ENCODE results near the gene PIK3C2G.

PIK3C2G gene

DNA sequence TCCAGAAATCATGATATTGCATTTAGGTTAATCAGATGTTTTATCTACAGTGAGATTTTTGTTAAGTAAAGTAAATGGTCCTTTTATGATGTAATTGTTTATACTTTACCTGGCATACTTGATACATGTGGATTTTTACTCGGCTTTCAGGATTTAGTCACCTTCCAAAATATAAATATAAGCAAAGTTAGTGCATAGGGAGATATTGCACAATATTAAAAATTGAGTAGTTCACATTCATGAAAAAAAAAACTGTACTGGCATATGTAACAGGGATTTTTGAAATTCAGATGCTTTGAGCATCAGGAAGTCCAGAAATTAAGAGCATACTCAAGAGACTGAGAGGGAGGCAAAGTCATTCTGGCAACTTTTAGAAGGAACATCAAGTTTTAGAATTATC lies 303.0 kb downstream of the PIK3C2G start:
- DNase-seq (ENCODE audit: low spot score) = no peak

DNA sequence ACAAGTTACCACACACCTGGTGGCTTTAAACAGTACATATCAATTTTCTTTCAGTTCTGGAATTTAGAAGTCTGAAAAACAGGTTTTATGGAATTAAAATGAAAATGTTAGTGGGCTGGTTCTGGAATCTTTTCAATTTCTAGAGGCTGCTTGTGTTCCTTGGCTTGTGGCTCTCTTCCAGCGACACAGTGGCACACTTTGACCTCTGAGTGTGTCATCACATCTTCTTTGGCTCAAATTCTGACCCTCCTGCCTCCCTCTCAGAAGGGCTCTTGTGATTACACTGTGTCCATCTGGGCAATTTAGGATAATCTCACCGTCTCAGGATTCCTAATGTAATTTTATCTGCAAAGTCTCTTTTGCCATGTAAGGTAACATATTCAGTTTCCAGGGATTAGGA lies 306.5 kb downstream of the PIK3C2G start:
- DNase-seq (ENCODE audit: low spot score) = no peak

DNA sequence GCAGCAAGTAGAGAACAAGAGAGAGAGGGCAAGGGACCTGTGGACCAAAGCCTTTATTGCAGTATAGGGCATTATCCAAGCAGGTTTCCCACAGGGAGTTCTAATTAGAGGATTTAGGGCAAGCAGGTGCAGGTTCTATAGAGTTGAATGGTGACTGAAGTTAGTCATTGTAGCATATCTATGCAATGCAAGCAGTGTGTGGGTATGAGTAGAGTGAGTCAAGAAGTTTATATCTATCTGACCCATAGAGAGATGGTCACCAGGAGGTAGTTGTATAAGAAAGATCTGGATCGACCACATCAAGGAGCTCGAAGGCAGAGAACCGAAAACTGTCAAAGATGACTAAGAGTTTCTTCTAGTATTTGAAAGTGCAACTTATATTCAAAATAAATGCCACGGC lies 309.2 kb downstream of the PIK3C2G start:
- no peak for DNase-seq (ENCODE audit: low spot score)

DNA sequence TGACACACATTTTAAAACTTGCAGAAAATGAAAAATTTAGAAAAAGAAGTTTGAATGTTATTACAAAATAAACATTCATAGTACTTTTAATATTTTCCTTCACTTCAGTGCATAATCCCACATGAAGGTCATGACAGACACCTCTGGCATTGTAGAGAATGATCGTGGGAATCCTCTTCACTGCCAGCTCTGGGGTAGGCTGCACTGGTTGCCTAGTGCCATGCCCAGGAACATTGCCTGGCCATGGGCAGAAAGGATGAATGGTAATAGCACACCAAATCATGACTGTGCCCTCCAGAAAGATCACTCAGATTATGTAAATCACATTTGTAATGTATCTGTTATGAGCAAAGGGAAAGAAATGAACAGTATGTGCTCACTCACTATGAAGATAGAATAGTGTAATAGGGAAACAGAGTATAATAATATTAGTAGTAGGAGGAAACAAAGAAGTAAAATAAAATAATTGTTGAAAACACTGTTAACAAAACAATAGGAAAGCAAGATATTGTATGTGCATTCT lies 314.8 kb downstream of the PIK3C2G start:
- no peak for DNase-seq (ENCODE audit: low spot score)

DNA sequence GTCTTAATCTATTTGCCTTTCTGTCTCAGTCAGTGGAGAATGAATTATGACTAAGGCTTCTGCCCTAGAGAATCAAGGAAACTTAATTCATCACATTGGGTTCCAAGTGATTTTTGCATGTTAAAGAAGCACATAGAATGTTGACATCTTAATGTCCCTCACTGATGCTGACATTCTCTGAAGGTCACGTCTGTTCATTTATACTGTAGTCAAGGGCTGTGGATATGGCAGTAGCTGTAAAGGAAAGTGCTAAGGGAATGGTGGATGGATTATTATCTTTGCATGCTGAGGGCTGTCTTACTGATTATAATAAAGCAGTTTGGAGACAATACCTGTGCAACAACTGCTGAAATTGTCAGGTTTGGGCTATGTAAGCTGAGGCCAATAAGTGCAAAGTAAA lies 315.3 kb downstream of the PIK3C2G start:
- DNase-seq (ENCODE audit: low spot score) = no peak

DNA sequence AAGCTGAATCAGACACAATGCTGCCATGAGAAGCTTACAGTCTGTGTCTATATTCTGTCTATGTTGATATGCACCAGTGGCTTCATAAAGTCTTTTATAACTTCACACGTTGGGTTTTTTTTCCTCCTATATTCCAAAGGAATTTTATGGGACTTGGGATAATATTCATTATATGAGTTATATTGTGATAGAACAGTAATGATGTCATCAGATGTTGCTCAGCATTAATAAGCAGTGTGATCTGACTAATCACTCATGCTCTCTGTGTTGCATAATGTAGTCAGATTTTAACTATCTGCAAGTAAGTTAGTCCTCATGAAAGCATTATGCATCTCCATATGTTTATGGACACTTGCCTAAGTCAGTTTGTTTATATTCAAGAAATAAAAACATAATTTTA lies 316.9 kb downstream of the PIK3C2G start:
- no peak for DNase-seq (ENCODE audit: low spot score)

DNA sequence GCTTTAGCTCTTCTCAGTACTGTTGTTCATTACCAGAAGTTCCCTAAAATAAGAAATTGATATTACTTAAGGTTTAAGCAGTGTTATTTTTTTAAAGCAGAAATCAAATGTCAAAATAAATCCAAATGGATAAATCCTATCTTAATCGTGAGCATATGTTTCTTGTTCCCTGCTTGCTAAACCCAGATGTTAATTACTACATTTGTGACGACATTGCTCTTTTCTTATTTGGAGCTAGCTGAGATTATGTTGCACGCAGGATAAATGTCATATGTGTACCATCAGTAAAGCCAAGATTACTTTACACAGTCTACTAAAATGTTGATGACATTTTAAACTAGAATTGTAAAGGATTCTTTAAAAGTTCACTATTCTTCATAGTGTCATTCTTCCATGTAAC lies 319.0 kb downstream of the PIK3C2G start:
- no peak for DNase-seq (ENCODE audit: low spot score)

DNA sequence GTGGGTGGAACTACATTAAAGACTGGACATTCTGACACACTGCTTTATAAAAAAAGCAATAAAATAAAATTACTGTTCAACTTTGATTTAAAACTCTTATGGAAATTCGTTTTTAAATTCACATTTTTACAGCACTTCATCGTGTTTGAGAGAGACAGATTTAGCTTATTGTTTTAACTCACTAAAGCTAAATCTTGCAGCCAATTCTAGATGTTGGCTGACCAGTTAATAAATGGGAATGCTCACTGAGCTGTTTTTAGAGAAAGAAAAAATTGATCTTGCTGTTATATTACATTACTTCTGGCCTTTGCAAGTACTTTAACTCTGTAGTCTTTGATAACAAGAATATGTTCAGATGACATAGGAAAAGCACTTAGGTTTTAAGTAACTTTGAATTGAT lies 319.4 kb downstream of the PIK3C2G start:
- DNase-seq (ENCODE audit: low spot score) = no peak

DNA sequence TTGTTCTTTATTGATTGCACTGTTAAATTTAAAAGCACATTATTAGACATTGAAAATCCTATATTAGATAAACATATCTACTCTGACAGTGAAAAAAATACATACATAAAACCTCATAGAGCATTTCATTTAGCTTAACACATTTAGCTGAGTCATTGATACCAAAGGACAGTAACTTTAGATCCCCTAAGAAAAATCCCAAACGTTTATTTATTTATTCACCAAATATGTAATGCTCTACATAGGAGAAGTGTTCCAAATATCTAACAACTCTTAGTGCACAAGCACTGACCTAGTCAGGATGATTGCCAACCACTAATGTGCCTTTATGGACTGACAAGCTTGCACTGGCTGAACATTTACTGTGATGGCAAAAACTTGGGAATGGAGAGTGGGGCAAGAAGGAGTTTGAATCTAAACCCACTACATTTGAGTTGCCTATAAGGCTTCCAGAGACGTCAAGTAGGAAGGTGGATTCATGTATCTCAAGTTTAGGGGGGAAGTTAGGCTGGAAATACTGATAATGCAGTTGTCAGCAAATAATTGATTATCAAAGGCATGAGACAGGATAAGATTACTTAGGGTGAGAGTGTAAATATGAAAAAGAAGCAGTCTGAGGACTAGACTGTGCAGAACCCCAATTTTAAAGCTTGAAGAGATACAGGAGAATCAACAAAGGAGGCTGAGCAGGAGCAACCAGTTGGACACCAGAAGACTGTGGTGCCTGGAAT lies 320.1 kb downstream of the PIK3C2G start:
- DNase-seq (ENCODE audit: low spot score) = no peak

DNA sequence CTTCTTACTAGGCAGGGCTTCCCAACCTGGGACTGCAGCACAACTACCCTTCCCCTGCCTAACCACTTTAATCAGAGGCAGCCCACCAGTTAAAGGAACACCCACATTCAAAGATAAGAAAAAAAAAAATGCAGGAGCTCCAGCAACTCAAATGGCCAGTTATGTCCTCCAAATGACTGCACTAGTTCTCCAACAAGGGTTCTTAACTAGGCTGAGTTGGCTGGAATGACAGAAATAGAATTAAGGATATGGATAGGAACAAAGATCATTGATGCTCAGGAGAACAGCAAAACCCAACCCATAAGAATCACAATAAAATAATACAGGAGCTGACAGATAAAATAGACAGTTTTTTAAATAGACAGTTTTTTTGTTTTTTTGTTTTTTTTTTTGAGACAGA lies 322.3 kb downstream of the PIK3C2G start:
- no peak for DNase-seq (ENCODE audit: low spot score)

DNA sequence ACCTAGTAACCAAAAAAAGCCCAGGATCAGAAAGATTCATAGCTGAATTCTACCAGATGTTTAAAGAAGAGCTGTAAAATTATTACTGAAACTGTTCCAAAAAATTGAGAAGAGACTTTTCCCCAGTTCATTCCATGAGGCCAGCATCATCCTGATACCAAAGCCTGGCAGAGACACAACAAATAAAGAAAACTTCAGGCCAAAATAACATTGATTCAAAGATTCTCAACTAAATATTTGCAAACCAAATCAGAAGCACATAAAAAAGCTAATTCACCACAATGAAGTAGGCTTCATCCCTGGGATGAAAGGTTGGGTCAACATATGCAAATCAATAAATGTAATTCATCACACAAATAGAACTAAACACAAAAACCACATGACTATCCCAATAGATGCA lies 325.3 kb downstream of the PIK3C2G start:
- DNase-seq (ENCODE audit: low spot score) = no peak

DNA sequence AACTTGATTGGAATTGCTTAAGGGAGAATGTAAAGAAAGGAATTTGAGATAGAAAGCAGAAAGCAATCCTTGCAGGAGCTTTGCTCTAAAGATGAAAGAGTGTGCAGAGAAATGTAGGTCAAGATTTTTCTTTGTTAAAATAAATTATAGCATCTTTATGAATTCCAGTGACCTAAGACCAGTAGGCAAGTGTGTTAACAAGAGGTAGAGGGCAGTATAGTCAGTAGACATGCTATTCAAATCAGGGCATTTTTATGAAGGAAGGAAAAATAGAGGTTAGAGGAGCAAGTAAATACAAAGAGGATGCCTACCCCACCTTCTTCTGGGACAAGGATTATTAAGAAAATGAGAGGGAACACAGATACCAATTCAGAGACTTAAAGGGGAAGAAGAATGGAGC lies 328.0 kb downstream of the PIK3C2G start:
- no peak for DNase-seq (ENCODE audit: low spot score)

DNA sequence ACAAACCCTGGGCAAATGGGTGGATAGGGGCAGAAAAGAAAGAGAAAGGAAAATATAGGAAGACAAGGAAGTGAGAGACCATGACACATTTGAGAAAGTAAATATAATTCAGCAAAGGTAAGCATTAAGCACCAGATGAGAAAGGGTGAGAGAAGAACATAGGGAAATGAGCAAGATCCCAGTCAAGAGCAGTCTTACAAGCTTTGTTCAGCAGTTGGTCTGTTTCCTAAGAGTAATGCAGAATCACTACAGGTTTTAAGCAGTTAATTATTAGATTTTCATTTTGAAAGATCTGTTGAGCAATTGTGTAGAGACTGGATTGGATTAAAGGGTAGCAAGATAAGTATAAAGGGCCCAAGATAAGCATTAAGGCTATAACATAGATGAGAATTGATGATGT lies 330.2 kb downstream of the PIK3C2G start:
- DNase-seq (ENCODE audit: low spot score) = no peak

DNA sequence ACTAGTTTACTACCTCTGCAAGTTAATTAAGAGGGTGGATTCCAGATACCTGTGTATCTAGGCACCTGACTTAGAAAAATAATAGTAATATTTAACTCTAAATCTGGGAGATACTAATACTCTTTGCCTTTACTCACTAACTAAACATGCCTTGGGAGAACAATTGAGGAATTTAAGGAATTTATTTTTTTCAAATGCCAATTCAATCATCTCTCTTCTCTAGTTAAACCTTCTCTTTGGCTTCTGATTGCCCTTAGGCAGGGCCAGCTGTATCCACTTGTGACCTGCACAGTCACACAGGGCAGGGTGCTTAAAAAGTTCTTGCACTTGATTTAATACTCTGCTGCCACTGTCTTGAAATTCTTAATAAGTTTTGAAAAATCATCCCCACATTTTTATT lies 334.1 kb downstream of the PIK3C2G start:
- DNase-seq (ENCODE audit: low spot score) = no peak

DNA sequence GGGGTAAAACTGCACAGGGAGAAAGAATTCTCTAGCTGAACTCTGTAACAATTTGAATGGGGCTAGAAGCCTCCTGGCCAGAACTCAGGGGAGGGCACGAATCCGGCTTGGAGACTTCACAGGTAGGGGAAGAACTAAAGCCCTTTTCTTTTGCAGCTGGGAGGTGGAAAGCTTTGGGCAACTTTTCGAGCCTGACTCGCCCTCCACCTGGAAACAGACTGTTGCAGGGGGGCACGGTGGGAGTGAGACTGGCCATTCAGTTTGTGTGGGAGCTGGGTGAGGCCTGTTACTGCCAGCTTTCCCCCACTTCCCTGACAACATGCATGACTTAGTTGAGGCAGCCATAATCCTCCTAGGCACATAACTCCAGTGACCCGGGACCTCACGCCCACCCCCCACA lies 340.6 kb downstream of the PIK3C2G start:
- no peak for DNase-seq (ENCODE audit: low spot score)

DNA sequence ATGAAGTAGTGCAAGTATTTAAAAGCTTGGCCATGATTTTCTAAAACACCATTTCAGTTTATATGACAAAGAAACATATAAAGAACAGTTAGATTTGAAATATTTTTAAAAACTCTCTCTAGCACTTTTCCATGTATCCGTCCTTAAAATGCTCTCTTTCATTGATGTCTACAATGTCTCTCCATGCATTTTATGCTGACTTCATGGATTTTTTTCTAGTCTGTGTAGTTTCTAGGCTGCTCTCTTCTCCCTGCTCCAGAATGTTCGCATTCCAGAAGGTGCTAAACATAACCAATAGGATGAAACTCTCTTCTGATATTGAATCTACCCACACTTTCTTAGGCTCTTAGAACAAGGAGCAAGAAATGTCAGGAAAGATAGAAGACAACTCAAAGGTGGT lies 351.7 kb downstream of the PIK3C2G start:
- DNase-seq (ENCODE audit: low spot score) = no peak

DNA sequence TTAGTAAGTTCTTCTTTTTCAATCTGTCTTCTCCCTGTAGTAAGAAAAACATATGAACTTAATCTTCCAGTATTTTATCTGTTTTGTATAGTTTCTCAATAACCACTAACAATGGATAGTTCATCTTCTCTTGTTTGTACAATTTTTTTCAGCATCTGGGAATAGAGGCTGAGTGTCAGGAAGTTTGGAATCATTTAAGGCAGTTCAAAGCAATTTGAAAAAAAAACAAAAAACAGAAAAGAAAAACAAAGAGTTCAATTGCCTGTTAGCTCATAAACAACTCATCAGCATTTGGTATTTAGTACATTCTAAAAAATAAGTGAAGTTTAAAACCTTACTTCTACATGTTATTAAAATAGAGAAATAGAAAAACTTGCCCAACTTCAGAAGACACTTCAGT lies 359.7 kb downstream of the PIK3C2G start:
- DNase-seq (ENCODE audit: low spot score) = no peak

DNA sequence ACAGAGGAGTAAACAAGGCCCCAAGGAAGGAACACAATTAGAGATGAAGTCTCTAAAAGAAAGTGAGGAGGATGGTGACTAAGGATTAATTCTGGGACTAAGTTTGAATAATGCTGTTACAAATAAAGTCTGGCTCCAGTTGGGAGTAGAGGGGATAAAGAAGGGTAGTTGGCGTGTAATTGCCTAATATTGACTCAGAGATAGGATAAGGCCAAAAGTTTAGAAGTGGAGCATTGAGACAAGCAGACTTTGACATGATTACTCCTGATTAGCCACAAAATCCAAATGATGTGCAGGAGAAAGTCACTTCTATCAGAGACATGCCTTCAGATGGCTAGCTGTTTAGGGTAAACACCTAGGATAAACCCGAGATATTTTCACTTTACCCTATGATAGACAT lies 368.1 kb downstream of the PIK3C2G start:
- DNase-seq (ENCODE audit: low spot score) = no peak

DNA sequence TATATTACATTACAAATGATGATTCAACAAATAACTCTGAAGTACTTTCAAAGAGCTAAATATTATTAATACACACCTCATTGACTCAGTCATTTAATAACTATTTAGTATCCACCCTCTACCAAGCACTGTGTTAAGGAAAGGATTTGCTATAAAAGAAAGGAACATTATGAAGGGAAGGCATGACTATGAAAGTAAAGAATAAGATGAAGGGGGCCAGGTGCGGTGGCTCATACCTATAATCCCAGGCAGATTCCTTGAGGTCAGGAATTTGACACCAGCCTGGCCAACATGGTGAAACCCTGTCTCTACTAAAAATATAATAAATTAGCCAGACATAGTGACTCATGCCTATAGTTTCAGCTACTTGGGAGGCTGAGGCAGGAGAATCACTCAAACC lies 368.6 kb downstream of the PIK3C2G start:
- DNase-seq (ENCODE audit: low spot score) = no peak

DNA sequence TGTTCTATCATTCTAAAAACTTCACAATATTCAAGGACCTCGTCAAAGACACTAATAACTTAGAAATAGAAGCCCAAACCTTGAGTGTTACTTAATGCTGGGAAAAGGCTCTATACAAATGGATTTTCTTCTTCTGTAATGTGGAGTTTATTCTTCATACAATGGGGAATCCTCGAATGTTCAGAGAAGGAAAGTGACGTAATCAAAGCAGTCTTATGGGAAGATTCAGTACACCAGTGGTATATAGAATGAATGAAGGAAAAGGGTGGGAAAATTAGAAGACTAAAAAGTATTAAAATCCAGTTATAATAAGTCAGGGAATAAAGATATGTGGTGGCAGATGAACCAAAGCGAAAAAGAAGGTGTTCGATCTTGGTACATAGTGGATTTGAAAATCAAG lies 370.0 kb downstream of the PIK3C2G start:
- DNase-seq (ENCODE audit: low spot score) = no peak

DNA sequence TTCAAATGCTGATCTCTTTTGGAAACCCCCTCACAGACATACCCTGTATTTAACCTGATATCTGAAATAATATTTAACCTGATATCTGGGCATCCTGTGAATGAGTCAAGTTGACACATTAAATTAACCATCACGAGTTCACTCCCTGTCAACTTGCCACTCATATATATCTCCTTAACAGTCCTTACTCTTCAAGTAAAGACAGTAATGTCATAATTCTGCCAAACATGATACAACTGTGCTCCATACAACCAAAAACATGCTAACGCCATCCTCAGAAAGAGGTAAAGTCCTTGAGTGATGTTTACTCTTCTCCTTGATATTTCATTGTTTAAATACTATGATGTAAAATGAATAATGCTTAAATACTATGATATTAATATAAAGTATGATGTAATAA lies 371.5 kb downstream of the PIK3C2G start:
- DNase-seq (ENCODE audit: low spot score) = no peak

DNA sequence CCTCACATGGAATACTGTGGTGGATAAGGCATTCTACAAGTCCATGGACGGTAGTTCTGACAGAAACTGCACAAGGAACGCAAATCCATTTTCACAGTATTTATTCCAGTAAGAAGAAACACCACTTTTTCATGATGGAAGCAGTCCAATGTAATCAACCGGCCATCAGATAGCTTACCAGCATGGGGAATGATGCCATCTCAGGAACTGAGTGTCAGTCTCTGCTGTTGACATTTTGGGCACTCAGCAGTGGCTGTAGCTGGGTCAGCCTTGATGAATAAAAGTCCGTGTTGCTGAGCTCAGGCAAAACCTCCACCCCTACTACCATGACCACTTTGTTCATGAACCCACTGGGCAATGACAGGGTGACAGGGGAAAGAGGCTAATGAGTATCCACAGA lies 373.1 kb downstream of the PIK3C2G start:
- no peak for DNase-seq (ENCODE audit: low spot score)

DNA sequence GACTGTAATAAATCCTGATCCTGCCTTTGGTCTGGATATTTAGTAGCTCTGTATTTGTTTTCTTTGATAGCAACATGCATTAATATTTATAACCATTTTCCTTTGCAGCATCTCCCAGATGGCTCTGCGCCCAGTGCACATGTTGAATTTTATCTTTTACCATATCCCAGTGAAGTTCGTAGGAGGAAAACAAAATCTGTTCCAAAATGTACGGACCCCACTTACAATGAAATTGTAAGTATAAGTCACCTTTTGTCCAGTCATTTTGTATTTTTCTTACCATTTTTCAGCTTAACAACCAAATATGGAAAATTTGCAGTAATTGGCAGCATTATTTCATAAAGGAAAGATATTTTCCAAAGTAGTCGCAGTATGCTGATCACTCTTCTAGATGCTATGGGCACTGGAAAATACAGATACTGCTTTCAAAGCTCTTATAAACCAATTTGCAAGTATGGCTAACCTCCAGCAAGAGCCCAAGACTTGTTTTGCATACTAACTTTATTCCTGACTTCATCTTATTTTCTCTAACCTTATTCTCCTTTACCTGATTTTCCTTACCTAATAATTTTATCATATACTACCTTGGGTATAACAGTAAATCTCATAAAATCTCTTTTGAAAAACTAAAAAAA lies 379.1 kb downstream of the PIK3C2G start:
- DNase-seq (ENCODE audit: low spot score) = no peak

DNA sequence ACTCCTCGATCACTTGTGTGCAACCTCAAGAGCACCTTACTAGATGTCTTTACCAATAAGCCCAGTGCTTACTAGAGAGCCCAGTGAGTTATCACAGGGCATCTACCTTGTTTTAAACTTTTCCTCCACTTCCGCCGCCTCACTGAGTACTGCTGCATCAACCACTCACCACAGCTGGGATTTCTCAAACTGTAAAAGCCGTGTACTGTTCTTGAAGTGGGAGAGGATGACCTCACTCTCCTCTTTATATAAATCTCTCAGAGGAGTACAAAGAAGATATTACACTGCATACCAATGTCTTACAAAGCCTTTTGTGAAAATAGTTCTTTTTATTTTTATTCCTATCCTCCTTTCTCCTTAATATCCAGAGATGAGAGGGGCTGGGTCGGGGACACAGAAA lies 382.4 kb downstream of the PIK3C2G start:
- DNase-seq (ENCODE audit: low spot score) = no peak
